Gastroesophageal sphincter (tissue), 4 donors: Measurements from ENCODE around the gene PPP1R3A. TPM values are rescaled to one million over a fixed set of nuclear protein-coding genes. Genes with fewer than 3 reads are reported as not detected.

Experiments used
- ATAC-seq: fragments of 150-250 bp; one replicate; pipeline ENCODE4 v1.9.1; 2016; ENCODE audit warnings: mild to moderate bottlenecking, moderate library complexity
- H3K27ac ChIP-seq, 4 donors: fragments of 200-600 bp; sonication (generic) in 3 of 4; 1 replicate in 3 of 4; 2 replicates in 1 of 4; pipeline ENCODE4 v1.5.1; 2016 to 2019
- H3K27me3 ChIP-seq: fragments of 200-600 bp; sonication (generic); one replicate; pipeline ENCODE4 v1.5.1; 2019
- H3K36me3 ChIP-seq, 2 donors: fragments of 200-600 bp; sonication (generic); one replicate each; pipeline ENCODE4 v1.5.1; 2019; ENCODE audit warnings: control low read depth in 1 of 2
- H3K4me1 ChIP-seq, 3 donors: fragments of 200-600 bp; sonication (generic); 1 replicate in 2 of 3; 2 replicates in 1 of 3; pipeline ENCODE4 v1.5.1; 2016 to 2019; ENCODE audit warnings: control low read depth in 2 of 3
- H3K4me3 ChIP-seq, 2 donors: fragments of 200-600 bp; sonication (generic); one replicate each; pipeline ENCODE4 v1.5.1; 2019; ENCODE audit warnings: mild to moderate bottlenecking in 1 of 2, moderate library complexity in 1 of 2
- H3K9me3 ChIP-seq, 3 donors: fragments of 200-600 bp; sonication (generic); one replicate each; pipeline ENCODE4 v1.5.1; 2017 to 2019; ENCODE audit warnings: control low read depth in 2 of 3
- EP300 ChIP-seq: sonication (generic); formaldehyde crosslinking; IDR thresholded peaks from one replicate; pipeline ENCODE4 v1.6.1; 2017; ENCODE audit warnings: antibody characterized with exemption, mild to moderate bottlenecking
- POLR2A ChIP-seq, 2 donors: fragments of 450-650 bp; IDR thresholded peaks; one replicate each; pipeline ENCODE4 v1.6.1; 2017; ENCODE audit warnings: antibody characterized with exemption in 2 of 2, mild to moderate bottlenecking in 2 of 2, moderate library complexity in 1 of 2
- POLR2AphosphoS5 ChIP-seq: sonication (generic); formaldehyde crosslinking; IDR thresholded peaks from one replicate; pipeline ENCODE4 v1.6.1; 2017; ENCODE audit warnings: antibody characterized with exemption
- WGBS, 2 donors: methylation state at CpG; one replicate each; pipeline ENCODE4 v1.1.5; 2018; ENCODE audit warnings: low coverage in 1 of 2; 5-methylcytosine and 5-hydroxymethylcytosine counted together
- total RNA-seq, 4 donors: library from RNA; depleted of rRNA; stranded (reverse); fragments of >200 nt; gene quantifications; one replicate each; pipeline ENCODE4 v1.1.0, GENCODE V29; 2016
- TF ChIP-seq, protein P1 (sequence below), 4 experiments: fragments of 200-600 bp in 2 of 4; fragments of 450-650 bp in 2 of 4; sonication (generic) in 1 of 4; IDR thresholded peaks; one replicate each; pipeline ENCODE4 v1.5.1; 2017 to 2019; ENCODE audit warnings: antibody characterized with exemption in 4 of 4, mild to moderate bottlenecking in 2 of 4, moderate library complexity in 2 of 4

Gene PPP1R3A
- total RNA-seq, 4 donors from 2014 or later = 0.54 TPM; not detected in 3

DNA sequence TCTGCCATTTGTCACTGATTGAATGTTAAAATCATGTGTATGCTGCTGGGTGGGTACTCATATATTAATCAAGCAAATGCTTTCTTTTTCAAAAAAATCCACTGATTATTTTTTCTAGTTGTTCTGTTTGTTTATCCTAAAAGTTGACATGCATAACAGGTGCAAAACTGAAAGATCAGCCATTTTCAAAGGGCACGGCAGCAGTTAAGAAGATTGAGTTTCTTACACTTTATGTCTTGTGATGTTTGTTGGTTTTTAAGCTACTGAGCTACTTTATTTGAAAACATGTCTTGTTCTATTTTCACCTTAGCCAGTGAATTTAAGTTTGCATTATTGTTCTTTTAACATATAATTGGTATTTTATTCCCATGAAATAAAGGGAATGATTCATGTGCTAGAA is 45.8 kb downstream of the PPP1R3A start:
- no peaks in the 10 kb centered on the region for H3K36me3 ChIP-seq
- ATAC-seq = no peak
- TF ChIP-seq POLR2AphosphoS5 (no peak), POLR2A (IDR thresholded peaks at IDR 0.05) (no peak), EP300 (no peak)
- TF ChIP-seq, protein P1, sequence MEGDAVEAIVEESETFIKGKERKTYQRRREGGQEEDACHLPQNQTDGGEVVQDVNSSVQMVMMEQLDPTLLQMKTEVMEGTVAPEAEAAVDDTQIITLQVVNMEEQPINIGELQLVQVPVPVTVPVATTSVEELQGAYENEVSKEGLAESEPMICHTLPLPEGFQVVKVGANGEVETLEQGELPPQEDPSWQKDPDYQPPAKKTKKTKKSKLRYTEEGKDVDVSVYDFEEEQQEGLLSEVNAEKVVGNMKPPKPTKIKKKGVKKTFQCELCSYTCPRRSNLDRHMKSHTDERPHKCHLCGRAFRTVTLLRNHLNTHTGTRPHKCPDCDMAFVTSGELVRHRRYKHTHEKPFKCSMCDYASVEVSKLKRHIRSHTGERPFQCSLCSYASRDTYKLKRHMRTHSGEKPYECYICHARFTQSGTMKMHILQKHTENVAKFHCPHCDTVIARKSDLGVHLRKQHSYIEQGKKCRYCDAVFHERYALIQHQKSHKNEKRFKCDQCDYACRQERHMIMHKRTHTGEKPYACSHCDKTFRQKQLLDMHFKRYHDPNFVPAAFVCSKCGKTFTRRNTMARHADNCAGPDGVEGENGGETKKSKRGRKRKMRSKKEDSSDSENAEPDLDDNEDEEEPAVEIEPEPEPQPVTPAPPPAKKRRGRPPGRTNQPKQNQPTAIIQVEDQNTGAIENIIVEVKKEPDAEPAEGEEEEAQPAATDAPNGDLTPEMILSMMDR (IDR thresholded peaks at IDR 0.05) = no peak
- H3K27ac ChIP-seq = no peak overlapping the region
- no peaks in the 10 kb centered on the region for H3K27me3 ChIP-seq
- H3K4me1 ChIP-seq = no peaks in the 10 kb centered on the region
- H3K9me3 ChIP-seq = no peaks in the 10 kb centered on the region
- no peak overlapping the region for H3K4me3 ChIP-seq
- 89 to 100% methylated on average over 1 of the region's 1 CpG for WGBS, 2 donors

DNA sequence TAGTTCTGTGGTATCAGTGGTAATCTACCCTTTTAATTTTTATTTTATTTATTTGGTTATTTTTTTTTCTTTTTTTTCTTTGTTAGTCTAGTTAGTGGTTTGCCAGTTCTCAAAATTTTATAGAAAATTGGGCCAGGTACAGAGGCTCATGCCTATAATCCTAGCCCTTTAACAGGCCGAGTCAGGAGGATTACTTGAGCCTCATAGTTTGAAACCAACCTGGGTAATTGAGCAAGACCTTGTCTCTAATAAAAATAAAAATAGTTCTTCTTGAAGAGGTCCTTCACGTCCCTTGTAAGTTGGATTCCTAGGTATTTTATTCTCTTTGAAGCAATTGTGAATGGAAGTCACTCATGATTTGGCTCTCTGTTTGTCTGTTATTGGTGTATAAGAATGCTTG is 51.5 kb downstream of the PPP1R3A start:
- WGBS, 2 donors = 88 to 100% methylated on average over 1 to 2 of the region's 2 CpGs

DNA sequence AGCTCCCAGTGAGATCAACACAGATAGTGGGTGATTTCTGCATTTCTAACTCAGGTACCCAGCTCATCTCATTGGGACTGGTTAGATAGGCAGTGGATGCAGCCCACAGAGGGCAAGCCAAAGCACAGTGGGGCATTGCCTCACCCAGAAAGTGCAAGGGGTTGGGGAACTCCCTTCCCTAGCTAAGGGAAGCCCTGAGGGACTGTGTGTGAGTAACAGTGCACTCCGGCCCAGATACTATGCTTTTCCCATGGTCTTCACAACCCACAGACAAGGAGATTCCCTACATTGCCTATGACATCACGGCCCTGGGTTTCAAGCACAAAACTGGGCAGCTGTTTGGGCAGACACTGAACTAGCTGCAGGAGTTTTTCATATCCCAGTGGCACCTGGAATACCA is 62.8 kb downstream of the PPP1R3A start:
- H3K9me3 ChIP-seq = peaks cover 0 to 8% (median 0%) of the 10 kb centered on the region in 3 donors
- H3K27me3 ChIP-seq = no peaks in the 10 kb centered on the region
- TF ChIP-seq POLR2AphosphoS5 = no peak
- no peak for TF ChIP-seq EP300
- TF ChIP-seq, protein P1 (IDR thresholded peaks at IDR 0.05) = no peak
- no peak for TF ChIP-seq POLR2A (IDR thresholded peaks at IDR 0.05)
- WGBS, 2 donors = no CpG with 5 or more reads among the region's 2 CpGs
- H3K36me3 ChIP-seq = no peaks in the 10 kb centered on the region
- no peak overlapping the region for H3K27ac ChIP-seq
- no peaks in the 10 kb centered on the region for H3K4me1 ChIP-seq
- no peak overlapping the region for H3K4me3 ChIP-seq
- ATAC-seq = no peak

More for the DNA sequence above, 51.5 kb downstream of the PPP1R3A start:
- Histone ChIP-seq H3K4me3 (no peak overlapping the region), H3K27me3 (no peaks in the 10 kb centered on the region), H3K36me3 (no peaks in the 10 kb centered on the region), H3K9me3 (no peaks in the 10 kb centered on the region), H3K4me1 (no peaks in the 10 kb centered on the region), H3K27ac (no peak overlapping the region)
- no peak for ATAC-seq
- TF ChIP-seq, protein P1 (IDR thresholded peaks at IDR 0.05) = no peak
- no peak for TF ChIP-seq POLR2A (IDR thresholded peaks at IDR 0.05)
- no peak for TF ChIP-seq EP300
- no peak for TF ChIP-seq POLR2AphosphoS5

DNA sequence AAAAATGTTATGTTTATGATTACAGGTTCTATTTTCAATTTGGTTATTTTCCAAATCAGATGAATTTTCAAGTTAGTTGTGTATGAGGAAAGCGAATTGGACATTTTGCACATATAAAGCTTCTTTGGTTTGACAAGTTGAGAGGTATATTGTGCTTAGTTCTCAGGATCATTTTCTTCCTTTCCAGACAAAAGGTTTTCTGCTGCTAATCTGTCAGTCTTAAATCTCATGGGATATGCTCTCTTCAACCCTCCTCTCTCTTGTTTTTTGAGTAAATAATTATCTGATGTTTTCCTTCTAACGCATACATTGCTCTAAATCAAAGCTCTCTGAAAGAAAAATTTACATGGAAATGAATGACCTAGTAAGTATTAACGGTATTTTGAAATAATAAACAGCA is 77.9 kb downstream of the PPP1R3A start:
- TF ChIP-seq EP300 = no peak
- TF ChIP-seq, protein P1 (IDR thresholded peaks at IDR 0.05) = no peak
- TF ChIP-seq POLR2A (IDR thresholded peaks at IDR 0.05) = no peak
- TF ChIP-seq POLR2AphosphoS5 = no peak
- peak overlapping the region in 2 of 4 donors; percentile 42 to 53 for H3K27ac ChIP-seq
- WGBS, 2 donors = 27 to 30% methylated on average over 3 of the region's 3 CpGs

DNA sequence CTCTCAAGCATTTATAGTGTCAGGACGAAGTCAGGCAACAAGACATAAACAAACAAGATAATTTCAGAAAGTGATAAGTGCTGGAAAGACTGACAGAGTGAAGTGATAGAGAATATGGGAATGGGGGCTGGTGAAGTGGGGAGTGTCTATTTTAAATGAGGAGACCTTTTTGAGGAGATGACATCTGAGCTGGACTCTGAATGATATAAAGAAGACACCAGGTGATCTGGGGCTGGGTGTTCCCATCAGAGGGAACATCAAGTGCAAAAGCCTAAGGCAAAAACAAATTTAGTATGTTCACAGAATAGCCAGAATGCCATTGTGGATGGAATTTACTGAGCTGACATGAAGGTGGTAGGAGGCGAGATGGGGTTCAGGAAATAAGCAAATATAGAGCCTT is 83.4 kb downstream of the PPP1R3A start:
- Histone ChIP-seq H3K4me3 (no peak overlapping the region), H3K4me1 (no peaks in the 10 kb centered on the region), H3K27me3 (no peaks in the 10 kb centered on the region), H3K9me3 (no peaks in the 10 kb centered on the region), H3K27ac (no peak overlapping the region), H3K36me3 (no peaks in the 10 kb centered on the region)
- no peak for ATAC-seq
- TF ChIP-seq POLR2AphosphoS5 = no peak
- TF ChIP-seq EP300 = no peak
- TF ChIP-seq POLR2A (IDR thresholded peaks at IDR 0.05) = no peak
- TF ChIP-seq, protein P1 (IDR thresholded peaks at IDR 0.05) = no peak
- WGBS, 2 donors = 62 to 94% methylated on average over 1 to 2 of the region's 2 CpGs

More for the DNA sequence above, 77.9 kb downstream of the PPP1R3A start:
- no peak overlapping the region for H3K4me3 ChIP-seq
- peaks cover 0 to 11% (median 0%) of the 10 kb centered on the region in 3 donors for H3K4me1 ChIP-seq
- H3K36me3 ChIP-seq = no peaks in the 10 kb centered on the region
- H3K27me3 ChIP-seq = no peaks in the 10 kb centered on the region
- no peak for ATAC-seq
- no peaks in the 10 kb centered on the region for H3K9me3 ChIP-seq
